ENCODE measurements around the gene ARHGAP6.

GRCh38 chrX:11257290-11257689 lies 408.4 kb downstream of the ARHGAP6 start:
- TF ChIP-seq CTCF (IDR thresholded peaks at IDR 0.05) (no peak), POLR2A (IDR thresholded peaks at IDR 0.05) (no peak)

Data from Peyer's patch (tissue), 4 donors.